Measurements from ENCODE around the gene AKR7A3. TPM values are rescaled to one million over a fixed set of nuclear protein-coding genes. Genes with fewer than 3 reads are reported as not detected.
"Not testable (repeated sequence)": the region's sequence is repeated elsewhere in the genome, so short reads cannot be mapped to it uniquely, and the experiment has no call there.

Gene AKR7A3
- total RNA-seq, 2 experiments from 2014 or later, result 0.37 to 0.52 TPM

- Mint-ChIP-seq H3K4me1 (peaks cover 34% of the 10 kb centered on the region), H3K27me3 (no peaks in the 10 kb centered on the region), H3K9me3 (no peaks in the 10 kb centered on the region), H3K4me3 (peak within 1 kb of the TSS; percentile 80), H3K27ac (peak within 1 kb of the TSS; percentile 30), H3K36me3 (peaks cover 4% of the 10 kb centered on the region)
- DNase-seq, result peak; percentile 92
These were observed 23.6 kb upstream of the AKR7A3 start, which contains the start of the genes AKR7A2 and SLC66A1 for GRCh38 chr1:19311931-19312781. Gene AKR7A2, minus strand, starts transcription at chr1:19312144. Its CDS starts 20 bp downstream, at chr1:19312124. Gene SLC66A1, plus strand, starts transcription at chr1:19312326. Its CDS starts 5,352 bp downstream, at chr1:19317678.

GRCh38 chr1:19311503-19311930, 22.9 kb upstream of the AKR7A3 start:
- H3K27ac Mint-ChIP-seq, result peak overlapping the region; percentile 5
- H3K36me3 Mint-ChIP-seq, result peaks cover 6% of the 10 kb centered on the region
- H3K4me3 Mint-ChIP-seq, result peak overlapping the region; percentile 80
- no peaks in the 10 kb centered on the region for H3K9me3 Mint-ChIP-seq
- peak; percentile 28 for DNase-seq
- H3K27me3 Mint-ChIP-seq, result no peaks in the 10 kb centered on the region
- H3K4me1 Mint-ChIP-seq, result peaks cover 34% of the 10 kb centered on the region

GRCh38 chr1:19310720-19311502, 22.3 kb upstream of the AKR7A3 start:
- peak overlapping the region; percentile 80 for H3K4me3 Mint-ChIP-seq
- peak overlapping the region; percentile 5 for H3K27ac Mint-ChIP-seq
- peaks cover 6% of the 10 kb centered on the region for H3K36me3 Mint-ChIP-seq
- peaks cover 33% of the 10 kb centered on the region for H3K4me1 Mint-ChIP-seq
- no peaks in the 10 kb centered on the region for H3K27me3 Mint-ChIP-seq
- DNase-seq, result no peak
- H3K9me3 Mint-ChIP-seq, result no peaks in the 10 kb centered on the region

GRCh38 chr1:19310061-19310460, 21.5 kb upstream of the AKR7A3 start:
- Mint-ChIP-seq H3K27ac (no peak overlapping the region), H3K9me3 (no peaks in the 10 kb centered on the region), H3K4me1 (peaks cover 24% of the 10 kb centered on the region), H3K4me3 (no peak overlapping the region), H3K27me3 (no peaks in the 10 kb centered on the region), H3K36me3 (peaks cover 7% of the 10 kb centered on the region)
- DNase-seq, result no peak

GRCh38 chr1:19309123-19309813, 20.7 kb upstream of the AKR7A3 start:
- H3K27me3 Mint-ChIP-seq, result no peaks in the 10 kb centered on the region
- no peak for DNase-seq
- H3K4me1 Mint-ChIP-seq, result peaks cover 23% of the 10 kb centered on the region
- no peak overlapping the region for H3K27ac Mint-ChIP-seq
- no peaks in the 10 kb centered on the region for H3K9me3 Mint-ChIP-seq
- H3K4me3 Mint-ChIP-seq, result no peak overlapping the region
- H3K36me3 Mint-ChIP-seq, result peaks cover 9% of the 10 kb centered on the region

- no peaks in the 10 kb centered on the region for H3K9me3 Mint-ChIP-seq
- no peak overlapping the region for H3K4me3 Mint-ChIP-seq
- DNase-seq, result no peak
- peaks cover 18% of the 10 kb centered on the region for H3K4me1 Mint-ChIP-seq
- no peaks in the 10 kb centered on the region for H3K27me3 Mint-ChIP-seq
- H3K36me3 Mint-ChIP-seq, result peaks cover 12% of the 10 kb centered on the region
- no peak overlapping the region for H3K27ac Mint-ChIP-seq
These were observed 19.9 kb upstream of the AKR7A3 start for GRCh38 chr1:19308509-19308907.

GRCh38 chr1:19307794-19308508, 19.4 kb upstream of the AKR7A3 start:
- DNase-seq, result no peak
- H3K4me1 Mint-ChIP-seq, result peaks cover 12% of the 10 kb centered on the region

GRCh38 chr1:19306941-19307340, 18.4 kb upstream of the AKR7A3 start:
- H3K27ac Mint-ChIP-seq, result peak overlapping the region; percentile 13
- H3K9me3 Mint-ChIP-seq, result no peaks in the 10 kb centered on the region
- no peak overlapping the region for H3K4me3 Mint-ChIP-seq
- peaks cover 16% of the 10 kb centered on the region for H3K36me3 Mint-ChIP-seq
- H3K27me3 Mint-ChIP-seq, result no peaks in the 10 kb centered on the region
- peaks cover 9% of the 10 kb centered on the region for H3K4me1 Mint-ChIP-seq
- no peak for DNase-seq

More at GRCh38 chr1:19307794-19308508, 19.4 kb upstream of the AKR7A3 start:
- Mint-ChIP-seq H3K9me3 (no peaks in the 10 kb centered on the region), H3K36me3 (peaks cover 16% of the 10 kb centered on the region), H3K4me3 (no peak overlapping the region), H3K27me3 (no peaks in the 10 kb centered on the region), H3K27ac (no peak overlapping the region)

- Mint-ChIP-seq H3K27me3 (no peaks in the 10 kb centered on the region), H3K27ac (no peak overlapping the region), H3K9me3 (no peaks in the 10 kb centered on the region), H3K36me3 (peaks cover 16% of the 10 kb centered on the region), H3K4me3 (no peak overlapping the region), H3K4me1 (peaks cover 6% of the 10 kb centered on the region)
- DNase-seq, result no peak
These were observed 17.3 kb upstream of the AKR7A3 start for GRCh38 chr1:19305880-19306279.

GRCh38 chr1:19304081-19304480, 15.5 kb upstream of the AKR7A3 start:
- not testable (repeated sequence) for H3K4me3 Mint-ChIP-seq, DNase-seq, H3K9me3 Mint-ChIP-seq, H3K27me3 Mint-ChIP-seq, H3K4me1 Mint-ChIP-seq, H3K27ac Mint-ChIP-seq
- H3K36me3 Mint-ChIP-seq, result peaks cover 19% of the 10 kb centered on the region

GRCh38 chr1:19300211-19300610, 11.6 kb upstream of the AKR7A3 start:
- H3K4me1 Mint-ChIP-seq, result no peaks in the 10 kb centered on the region
- no peak overlapping the region for H3K27ac Mint-ChIP-seq
- H3K9me3 Mint-ChIP-seq, result peaks cover 14% of the 10 kb centered on the region
- peaks cover 27% of the 10 kb centered on the region for H3K36me3 Mint-ChIP-seq
- peaks cover 4% of the 10 kb centered on the region for H3K27me3 Mint-ChIP-seq
- no peak overlapping the region for H3K4me3 Mint-ChIP-seq
- no peak for DNase-seq

- Mint-ChIP-seq H3K4me3 (no peak overlapping the region), H3K27ac (no peak overlapping the region), H3K27me3 (peaks cover 8% of the 10 kb centered on the region), H3K4me1 (no peaks in the 10 kb centered on the region), H3K9me3 (peaks cover 32% of the 10 kb centered on the region), H3K36me3 (peaks cover 37% of the 10 kb centered on the region)
- no peak for DNase-seq
These were observed 6.1 kb upstream of the AKR7A3 start for GRCh38 chr1:19294638-19295037.

- Mint-ChIP-seq H3K4me3 (peak overlapping the region; percentile 48), H3K27me3 (peaks cover 16% of the 10 kb centered on the region), H3K9me3 (peaks cover 8% of the 10 kb centered on the region), H3K27ac (no peak overlapping the region), H3K36me3 (peaks cover 17% of the 10 kb centered on the region), H3K4me1 (peaks cover 6% of the 10 kb centered on the region)
- no peak for DNase-seq
These were observed 674 bp upstream of the AKR7A3 start for GRCh38 chr1:19289244-19289643.

- Mint-ChIP-seq H3K4me1 (peaks cover 6% of the 10 kb centered on the region), H3K36me3 (peaks cover 8% of the 10 kb centered on the region), H3K27me3 (peaks cover 16% of the 10 kb centered on the region), H3K27ac (no peak overlapping the region), H3K9me3 (peaks cover 2% of the 10 kb centered on the region), H3K4me3 (peak overlapping the region; percentile 48)
- no peak for DNase-seq
These were observed 959 bp downstream of the AKR7A3 start for GRCh38 chr1:19287436-19288185.

All from activated naive CD8-positive, alpha-beta T cell treated with anti-CD3 and anti-CD28 coated beads for 36 hours (primary cell).